C4-2B (cell line): ENCODE data around the gene VASN.

Experiments used
- CTCF ChIP-seq: fragments of 450-650 bp; conservative IDR thresholded peaks from 2 replicates; pipeline ENCODE4 v1.5.1; 2017; ENCODE audit warnings: mild to moderate bottlenecking
- ZFX ChIP-seq: fragments of 450-650 bp; IDR thresholded peaks from 2 replicates; pipeline ENCODE4 v1.6.1; 2017

DNA sequence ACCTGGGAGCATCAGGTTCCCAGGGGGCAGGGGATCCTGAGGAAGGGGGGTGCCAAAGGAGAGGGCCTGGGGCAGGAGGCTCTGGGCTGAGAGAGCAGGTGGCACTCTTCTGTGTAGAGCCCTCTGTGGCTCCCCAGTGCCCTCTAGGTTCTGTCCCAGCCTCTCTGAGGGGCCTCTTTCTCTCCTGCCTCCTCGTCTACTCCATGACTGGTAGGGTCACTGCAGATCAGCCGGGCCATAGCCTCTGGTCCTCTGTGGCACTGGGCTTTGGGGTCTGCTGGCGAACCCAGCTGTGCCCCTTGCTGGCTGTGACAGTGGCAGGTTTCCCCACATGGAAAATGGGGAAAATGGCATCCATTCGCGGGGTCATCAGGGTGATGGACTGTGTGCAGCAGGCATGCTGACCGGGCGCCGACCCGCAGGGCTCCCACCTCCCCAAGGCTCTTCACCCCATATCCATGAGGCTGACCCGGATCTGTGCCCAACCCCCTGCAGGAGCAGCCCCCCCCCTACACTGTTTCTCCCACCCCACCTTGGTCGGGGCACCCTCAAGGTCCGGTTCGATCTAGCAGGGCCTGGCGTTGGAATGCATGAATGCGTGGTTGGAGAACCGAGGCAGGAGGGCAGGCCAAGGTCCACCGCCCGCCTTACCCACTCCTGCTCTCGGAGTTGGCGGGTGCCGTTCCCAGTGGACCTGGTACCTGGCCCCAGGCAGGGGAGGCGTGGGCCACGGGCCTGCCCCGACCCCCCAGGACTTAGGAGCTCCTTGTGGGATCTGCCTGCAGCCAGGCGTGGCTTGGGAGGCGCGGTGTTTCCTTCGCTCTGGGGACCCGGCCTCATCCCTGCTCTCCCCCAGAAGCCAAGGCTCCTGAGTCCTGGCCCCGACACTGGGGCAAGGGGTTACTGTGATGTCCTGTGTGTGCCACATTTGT lies 49.3 kb upstream of the VASN start:
- TF ChIP-seq CTCF (no peak), ZFX (no peak)
